HepG2 (cell line): ENCODE data around the gene PRKCB. TPM values are rescaled to one million over a fixed set of nuclear protein-coding genes. Genes with fewer than 3 reads are reported as not detected.

Source experiments
- ATAC-seq: fragments of 200-7000 bp; cut with Tn5 transposase; 3 replicates; pipeline ENCODE4 v1.9.1; 2020; ENCODE audit warnings: mild to moderate bottlenecking, moderate library complexity
- BruUV-seq: library from RNA; stranded (reverse); fragments of 400-500 nt; replicated peaks from 2 replicates; lab custom pipeline; 2021; lab: Mats Ljungman, UMichigan
- CTCF ChIA-PET: fragments of 300-600 bp; formaldehyde crosslinking; extraction: SDS; loops from one replicate; lab custom pipeline; 2021; ENCODE audit warnings: low total read pairs, inconsistent platforms, low intra/inter-chr PET ratio; lab: Yijun Ruan, JAX
- POLR2A ChIA-PET: fragments of 350-600 bp; sonication (Branson Sonifier 250); formaldehyde crosslinking; loops from one replicate; lab custom pipeline; 2020; ENCODE audit warnings: antibody characterized with exemption, inconsistent platforms; lab: Yijun Ruan, JAX
- DNase-seq: peaks from one replicate; pipeline ENCODE4 v3.0.0-alpha.2; 2015; ENCODE audit warnings: low spot score
- FAIRE-seq: peaks from 3 replicates; lab custom pipeline; 2011; peaks lifted over from hg19 to GRCh38; lab: Jason Lieb, UNC
- H2AFZ ChIP-seq: one replicate; pipeline ENCODE4 v1.6.1; 2011; ENCODE audit warnings: low read length, inconsistent platforms
- H3K27ac ChIP-seq: fragments of 300-600 bp; 3 replicates; pipeline ENCODE4 v1.8.0; 2011; ENCODE audit warnings: mixed run types, mild to moderate bottlenecking, mixed read lengths, low read length, inconsistent platforms; ENCODE audit not compliant: insufficient read depth; ENCODE audit errors: extremely low read length
- H3K27me3 ChIP-seq, 2 experiments: fragments of 200-600 bp in 1 of 2; 2 replicates in 1 of 2; 3 replicates in 1 of 2; pipeline versions ENCODE4 v1.6.0 to v1.8.0; 2011; ENCODE audit warnings: low read length in 2 of 2, mild to moderate bottlenecking in 2 of 2, moderate library complexity in 2 of 2, inconsistent platforms in 1 of 2; ENCODE audit not compliant: insufficient read depth in 2 of 2, control insufficient read depth in 1 of 2
- H3K36me3 ChIP-seq, 2 experiments: fragments of 200-600 bp in 1 of 2; replicated peaks in 1 of 2; 2 replicates in 1 of 2; 3 replicates in 1 of 2; pipeline versions ENCODE4 v1.5.1 to v1.8.0; 2011; ENCODE audit warnings: low read length in 2 of 2, inconsistent platforms in 1 of 2; ENCODE audit not compliant: insufficient read depth in 2 of 2, control insufficient read depth in 1 of 2
- H3K4me1 ChIP-seq: 2 replicates; pipeline ENCODE4 v1.5.1; 2012; ENCODE audit warnings: low read length, inconsistent platforms; ENCODE audit not compliant: insufficient read depth
- H3K4me2 ChIP-seq: 2 replicates; pipeline ENCODE4 v1.6.0; 2011; ENCODE audit warnings: low read depth, low read length, inconsistent platforms
- H3K4me3 ChIP-seq, 3 experiments: fragments of 200-600 bp in 1 of 3; sonication (generic), shearing (Covaris generic) in 1 of 3; replicated peaks in 1 of 3; 2 replicates each; pipeline ENCODE4 v1.5.1; 2011 to 2016; ENCODE audit warnings: low read length in 3 of 3, inconsistent platforms in 2 of 3, low read depth in 2 of 3, mild to moderate bottlenecking in 2 of 3, control low read depth in 1 of 3, mixed read lengths in 1 of 3; ENCODE audit not compliant: insufficient read depth in 1 of 3
- H3K79me2 ChIP-seq: one replicate; pipeline ENCODE4 v1.6.1; 2011; ENCODE audit warnings: low read length, inconsistent platforms; ENCODE audit not compliant: insufficient read depth
- H3K9ac ChIP-seq: 2 replicates; pipeline ENCODE4 v1.6.0; 2011; ENCODE audit warnings: mild to moderate bottlenecking, low read depth, low read length, inconsistent platforms; ENCODE audit not compliant: insufficient read depth
- H3K9me3 ChIP-seq: 2 replicates; pipeline ENCODE4 v1.5.1; 2012; ENCODE audit warnings: mild to moderate bottlenecking, low read length
- H4K20me1 ChIP-seq: 2 replicates; pipeline ENCODE4 v1.6.0; 2011; ENCODE audit warnings: inconsistent platforms, mild to moderate bottlenecking, low read length, moderate library complexity; ENCODE audit not compliant: insufficient read depth
- ARNTL ChIP-seq: sonication (generic); formaldehyde crosslinking; IDR thresholded peaks from 2 replicates; pipeline ENCODE4 v1.4.0; 2020; ENCODE audit warnings: mild to moderate bottlenecking, missing genetic modification reagents
- CENPX ChIP-seq: sonication (generic); formaldehyde crosslinking; IDR thresholded peaks from 2 replicates; pipeline ENCODE4 v1.9.0; 2021; ENCODE audit warnings: mild to moderate bottlenecking, missing genetic modification reagents, moderate library complexity
- KDM1A ChIP-seq: IDR thresholded peaks from 2 replicates; pipeline ENCODE4 v1.6.1; 2016; ENCODE audit warnings: missing compliant biosample characterization
- SP5 ChIP-seq: IDR thresholded peaks from 2 replicates; pipeline ENCODE4 v1.6.1; 2016; ENCODE audit warnings: low read depth, borderline replicate concordance
- TSC22D2 ChIP-seq: sonication (generic); formaldehyde crosslinking; IDR thresholded peaks from 2 replicates; pipeline ENCODE4 v1.5.1; 2020; ENCODE audit warnings: missing genetic modification reagents, mild to moderate bottlenecking, borderline replicate concordance
- ZMAT3 ChIP-seq: sonication (generic); formaldehyde crosslinking; conservative IDR thresholded peaks from 2 replicates; pipeline ENCODE4 v1.7.0; 2021; ENCODE audit warnings: missing genetic modification reagents
- ZNF282 ChIP-seq: fragments of 450-650 bp; IDR thresholded peaks from 2 replicates; pipeline ENCODE4 v1.6.1; 2018; ENCODE audit not compliant: partially characterized antibody
- ZNF30 ChIP-seq: sonication (generic); formaldehyde crosslinking; IDR thresholded peaks from 2 replicates; pipeline ENCODE4 v1.5.0; 2020; ENCODE audit warnings: mild to moderate bottlenecking, missing genetic modification reagents
- ZNF513 ChIP-seq: sonication (generic); formaldehyde crosslinking; conservative IDR thresholded peaks from 2 replicates; pipeline ENCODE4 v1.5.0; 2020; ENCODE audit warnings: missing genetic modification reagents
- ZNF547 ChIP-seq: sonication (generic); formaldehyde crosslinking; IDR thresholded peaks from 2 replicates; pipeline ENCODE4 v1.5.1; 2020; ENCODE audit warnings: mild to moderate bottlenecking, missing genetic modification reagents
- ZNF629 ChIP-seq: sonication (generic); formaldehyde crosslinking; conservative IDR thresholded peaks from 2 replicates; pipeline ENCODE4 v1.5.0; 2020; ENCODE audit warnings: missing genetic modification reagents
- ZSCAN21 ChIP-seq: sonication (generic); formaldehyde crosslinking; IDR thresholded peaks from 2 replicates; pipeline ENCODE4 v1.8.0; 2022; ENCODE audit warnings: mild to moderate bottlenecking, missing genetic modification reagents, moderate library complexity, borderline replicate concordance
- WGBS: methylation state at CpG from one replicate; pipeline ENCODE4 v1.1.6; 2017; ENCODE audit warnings: low lambda C conversion rate; 5-methylcytosine and 5-hydroxymethylcytosine counted together
- in situ Hi-C: cut with HindIII; loops from 2 replicates; pipeline ENCODE4 v1.10.0; 2017; ENCODE audit warnings: low pct_unique_long_range_greater_than_20kb; ENCODE audit not compliant: extremely low pct_ligation_motif_present
- intact Hi-C: fragments of 100-400 bp; cut with micrococcal nuclease; formaldehyde crosslinking; loops from one replicate; pipeline ENCODE4 v1.10.0; 2022; ENCODE audit not compliant: unreplicated experiment
- polyA plus RNA-seq, 8 experiments: library from polyadenylated mRNA; depleted of rRNA in 3 of 8; stranded (reverse) in 7 of 8; unstranded in 1 of 8; fragments of >200 nt; fragmentation: Illumina TruSeq in 4 of 8; extraction: Trizol in 4 of 8; gene quantifications; 2 replicates each; pipeline versions ENCODE4 v1.2.1 to v1.2.3, GENCODE V29; 2011 to 2016; ENCODE audit warnings: low read depth in 4 of 8, missing spikeins in 1 of 8, mixed read lengths in 1 of 8; ENCODE audit not compliant: insufficient read depth in 1 of 8
- total RNA-seq, 5 experiments: library from RNA; depleted of rRNA; stranded (reverse); fragments of >200 nt; fragmentation: Illumina TruSeq; extraction: Trizol; gene quantifications; 2 replicates each; pipeline ENCODE4 v1.2.3, GENCODE V29; 2016; ENCODE audit warnings: low read depth in 1 of 5
- TF ChIP-seq, protein P1 (sequence below): IDR thresholded peaks from 2 replicates; pipeline ENCODE4 v1.4.0; 2020; ENCODE audit warnings: mild to moderate bottlenecking, missing genetic modification reagents
- TF ChIP-seq, protein P2 (sequence below): sonication (generic); formaldehyde crosslinking; IDR thresholded peaks from 2 replicates; pipeline ENCODE4 v1.5.0; 2020; ENCODE audit warnings: missing genetic modification reagents, mild to moderate bottlenecking, borderline replicate concordance

Gene PRKCB
- total and polyA plus RNA-seq, 2 of the 13 experiments (the other 11 are each of a cell fraction or from before 2014, with no cell fraction given), result 0.01 TPM; not detected in 1

DNA sequence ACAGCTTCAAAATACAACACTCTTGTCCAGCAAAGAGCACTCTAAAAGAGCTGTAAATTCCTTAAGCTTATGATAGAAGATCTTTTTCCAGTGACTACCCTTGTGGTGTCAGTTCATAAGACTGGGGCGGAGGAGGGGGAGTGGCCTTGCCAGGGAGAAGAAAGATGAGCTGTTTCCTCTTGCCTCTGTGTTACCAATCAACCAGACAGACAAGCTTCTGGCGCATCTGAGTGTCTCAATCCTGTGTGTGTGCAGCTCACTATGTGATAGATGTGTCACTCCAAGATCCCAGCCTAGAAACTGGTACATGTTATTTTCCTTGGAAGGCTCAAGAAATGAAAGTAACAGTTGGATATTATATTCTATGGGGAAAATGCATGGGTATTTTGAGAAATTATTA lies 253.0 kb downstream of the PRKCB start:
- Histone ChIP-seq H3K27me3 (no peaks in the 10 kb centered on the region), H3K9me3 (0 out of 2 replicates have a peak, but pooled peaks cover 6% of the 10 kb centered on the region), H4K20me1 (no peaks in the 10 kb centered on the region)
- FAIRE-seq (no peak), DNase-seq (no peak)
- TF ChIP-seq TSC22D2 (CRISPR knock-in tag) (no peak), ZNF513 (CRISPR knock-in tag) (no peak)
- TF ChIP-seq, all 625 proteins: peak for 0
- Histone ChIP-seq H3K4me3 (no peak overlapping the region), H3K27ac (no peak overlapping the region), H2AFZ (no peak overlapping the region), H3K36me3 (no peaks in the 10 kb centered on the region), H3K79me2 (no peaks in the 10 kb centered on the region), H3K4me2 (no peak overlapping the region), H3K4me1 (no peaks in the 10 kb centered on the region), H3K9ac (no peak overlapping the region)
- no peak for ATAC-seq
- POLR2A ChIA-PET, result no interaction called here
- 0% methylated on average over 2 of the region's 2 CpGs for WGBS
- intact Hi-C loops, result no loop called here
- in situ Hi-C loops, result no loop called here
- CTCF ChIA-PET, result no interaction called here
- no TSS peak for BruUV-seq

GRCh38 chr16:24091125-24091524 lies 255.3 kb downstream of the PRKCB start:
- ATAC-seq, result no peak
- Histone ChIP-seq H3K4me3 (no peak overlapping the region), H3K4me2 (no peak overlapping the region), H3K36me3 (no peaks in the 10 kb centered on the region), H3K9me3 (0 out of 2 replicates have a peak, but pooled peaks cover 6% of the 10 kb centered on the region), H4K20me1 (no peaks in the 10 kb centered on the region), H2AFZ (no peak overlapping the region), H3K27ac (no peak overlapping the region), H3K79me2 (no peaks in the 10 kb centered on the region), H3K9ac (no peak overlapping the region), H3K27me3 (no peaks in the 10 kb centered on the region), H3K4me1 (no peaks in the 10 kb centered on the region)
- in situ Hi-C loops, result no loop called here
- DNase-seq, result no peak
- ChIA-PET POLR2A (no interaction called here), CTCF (no interaction called here)
- WGBS, result 4% methylated on average over 1 of the region's 1 CpG
- BruUV-seq, result no TSS peak
- no peak for FAIRE-seq
- intact Hi-C loops, result no loop called here
- TF ChIP-seq SP5 (CRISPR knock-in tag) (no peak), ZNF629 (CRISPR knock-in tag) (no peak), CENPX (no peak), ARNTL (CRISPR knock-in tag) (no peak), ZNF282 (no peak), ZNF30 (CRISPR knock-in tag) (no peak), KDM1A (no peak), ZMAT3 (CRISPR knock-in tag) (no peak), ZSCAN21 (no peak), ZNF547 (CRISPR knock-in tag) (no peak)
- TF ChIP-seq, protein P1, sequence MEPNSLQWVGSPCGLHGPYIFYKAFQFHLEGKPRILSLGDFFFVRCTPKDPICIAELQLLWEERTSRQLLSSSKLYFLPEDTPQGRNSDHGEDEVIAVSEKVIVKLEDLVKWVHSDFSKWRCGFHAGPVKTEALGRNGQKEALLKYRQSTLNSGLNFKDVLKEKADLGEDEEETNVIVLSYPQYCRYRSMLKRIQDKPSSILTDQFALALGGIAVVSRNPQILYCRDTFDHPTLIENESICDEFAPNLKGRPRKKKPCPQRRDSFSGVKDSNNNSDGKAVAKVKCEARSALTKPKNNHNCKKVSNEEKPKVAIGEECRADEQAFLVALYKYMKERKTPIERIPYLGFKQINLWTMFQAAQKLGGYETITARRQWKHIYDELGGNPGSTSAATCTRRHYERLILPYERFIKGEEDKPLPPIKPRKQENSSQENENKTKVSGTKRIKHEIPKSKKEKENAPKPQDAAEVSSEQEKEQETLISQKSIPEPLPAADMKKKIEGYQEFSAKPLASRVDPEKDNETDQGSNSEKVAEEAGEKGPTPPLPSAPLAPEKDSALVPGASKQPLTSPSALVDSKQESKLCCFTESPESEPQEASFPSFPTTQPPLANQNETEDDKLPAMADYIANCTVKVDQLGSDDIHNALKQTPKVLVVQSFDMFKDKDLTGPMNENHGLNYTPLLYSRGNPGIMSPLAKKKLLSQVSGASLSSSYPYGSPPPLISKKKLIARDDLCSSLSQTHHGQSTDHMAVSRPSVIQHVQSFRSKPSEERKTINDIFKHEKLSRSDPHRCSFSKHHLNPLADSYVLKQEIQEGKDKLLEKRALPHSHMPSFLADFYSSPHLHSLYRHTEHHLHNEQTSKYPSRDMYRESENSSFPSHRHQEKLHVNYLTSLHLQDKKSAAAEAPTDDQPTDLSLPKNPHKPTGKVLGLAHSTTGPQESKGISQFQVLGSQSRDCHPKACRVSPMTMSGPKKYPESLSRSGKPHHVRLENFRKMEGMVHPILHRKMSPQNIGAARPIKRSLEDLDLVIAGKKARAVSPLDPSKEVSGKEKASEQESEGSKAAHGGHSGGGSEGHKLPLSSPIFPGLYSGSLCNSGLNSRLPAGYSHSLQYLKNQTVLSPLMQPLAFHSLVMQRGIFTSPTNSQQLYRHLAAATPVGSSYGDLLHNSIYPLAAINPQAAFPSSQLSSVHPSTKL (CRISPR knock-in tag), result no peak
- TF ChIP-seq, protein P2, sequence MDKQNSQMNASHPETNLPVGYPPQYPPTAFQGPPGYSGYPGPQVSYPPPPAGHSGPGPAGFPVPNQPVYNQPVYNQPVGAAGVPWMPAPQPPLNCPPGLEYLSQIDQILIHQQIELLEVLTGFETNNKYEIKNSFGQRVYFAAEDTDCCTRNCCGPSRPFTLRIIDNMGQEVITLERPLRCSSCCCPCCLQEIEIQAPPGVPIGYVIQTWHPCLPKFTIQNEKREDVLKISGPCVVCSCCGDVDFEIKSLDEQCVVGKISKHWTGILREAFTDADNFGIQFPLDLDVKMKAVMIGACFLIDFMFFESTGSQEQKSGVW, result no peak
